Measurements from ENCODE around the gene PPA1.

Gene PPA1

DNA sequence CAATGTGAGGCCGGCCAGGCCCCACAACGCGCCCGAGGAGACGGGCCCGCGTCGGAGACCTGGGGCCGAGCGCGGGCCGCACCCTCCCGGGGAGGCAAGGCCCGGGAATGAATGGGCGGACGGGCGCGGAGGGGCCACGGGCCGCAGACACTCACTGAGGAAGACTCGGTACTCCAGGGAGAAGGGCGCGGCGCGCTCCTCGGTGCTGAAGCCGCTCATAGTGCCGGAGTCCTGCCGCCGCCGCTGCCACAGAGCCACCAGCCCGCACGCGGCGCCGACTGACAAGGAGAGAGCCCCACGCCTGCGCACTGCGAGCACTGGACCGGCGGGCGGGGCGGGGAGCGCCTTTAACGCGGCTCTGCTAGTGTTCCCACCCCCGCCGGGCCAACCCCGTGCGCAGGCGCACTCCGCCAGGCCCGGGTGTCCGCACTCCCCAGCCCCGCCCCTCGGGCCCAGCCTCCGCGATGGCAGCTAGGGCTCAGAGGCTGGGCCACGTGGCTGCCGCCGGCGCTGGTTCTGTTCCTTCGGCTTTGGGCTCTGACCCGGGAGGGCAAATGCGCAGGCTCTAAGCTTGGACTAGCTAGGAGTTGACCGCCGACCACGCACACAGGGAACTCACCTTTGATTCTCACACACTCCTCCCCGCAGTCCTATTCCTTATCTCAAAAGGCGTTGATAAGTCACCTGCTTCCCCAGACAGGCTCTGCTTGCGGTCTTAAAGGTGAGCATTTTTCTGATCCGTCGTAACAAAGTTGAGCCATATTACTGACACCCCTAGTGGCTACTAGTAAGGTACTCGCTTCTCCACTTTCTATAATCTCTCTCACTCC, at the start of gene PPA1:
Gene PPA1 (minus strand): TSS at position 321 of the 830 bp plus-strand sequence. CDS start 102 bp downstream, at position 219.
- peak; percentile 97 for DNase-seq (ENCODE audit: low spot score)
- TF ChIP-seq, protein P1, sequence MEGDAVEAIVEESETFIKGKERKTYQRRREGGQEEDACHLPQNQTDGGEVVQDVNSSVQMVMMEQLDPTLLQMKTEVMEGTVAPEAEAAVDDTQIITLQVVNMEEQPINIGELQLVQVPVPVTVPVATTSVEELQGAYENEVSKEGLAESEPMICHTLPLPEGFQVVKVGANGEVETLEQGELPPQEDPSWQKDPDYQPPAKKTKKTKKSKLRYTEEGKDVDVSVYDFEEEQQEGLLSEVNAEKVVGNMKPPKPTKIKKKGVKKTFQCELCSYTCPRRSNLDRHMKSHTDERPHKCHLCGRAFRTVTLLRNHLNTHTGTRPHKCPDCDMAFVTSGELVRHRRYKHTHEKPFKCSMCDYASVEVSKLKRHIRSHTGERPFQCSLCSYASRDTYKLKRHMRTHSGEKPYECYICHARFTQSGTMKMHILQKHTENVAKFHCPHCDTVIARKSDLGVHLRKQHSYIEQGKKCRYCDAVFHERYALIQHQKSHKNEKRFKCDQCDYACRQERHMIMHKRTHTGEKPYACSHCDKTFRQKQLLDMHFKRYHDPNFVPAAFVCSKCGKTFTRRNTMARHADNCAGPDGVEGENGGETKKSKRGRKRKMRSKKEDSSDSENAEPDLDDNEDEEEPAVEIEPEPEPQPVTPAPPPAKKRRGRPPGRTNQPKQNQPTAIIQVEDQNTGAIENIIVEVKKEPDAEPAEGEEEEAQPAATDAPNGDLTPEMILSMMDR (IDR thresholded peaks at IDR 0.05) = no peak
- H3K27ac ChIP-seq = peak within 1 kb of the TSS; percentile 45 to 85
- H3K4me3 ChIP-seq = peak within 1 kb of the TSS; percentile 87

DNA sequence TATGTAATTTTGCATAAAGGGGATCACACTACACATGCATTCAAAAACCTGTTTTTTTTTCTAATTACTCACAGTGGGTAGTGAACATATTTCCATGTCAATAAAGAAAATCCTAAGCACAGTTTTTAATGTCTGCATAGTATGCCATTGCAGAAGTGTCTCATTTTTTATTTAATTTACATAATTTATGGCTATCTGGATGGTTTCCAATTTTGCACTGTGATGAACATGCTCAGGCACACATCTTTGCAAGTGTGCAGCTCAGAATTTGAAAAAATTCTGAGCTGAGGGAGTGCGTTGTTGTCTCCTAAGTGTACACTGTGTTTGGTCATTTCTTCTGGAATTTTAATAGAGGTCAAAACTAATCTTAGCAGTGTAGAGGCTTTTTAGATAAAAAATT, 48.4 kb upstream of the PPA1 start:
- Histone ChIP-seq H3K4me3 (no peak overlapping the region), H3K27ac (no peak overlapping the region)
- TF ChIP-seq, protein P1 (IDR thresholded peaks at IDR 0.05) = no peak
- no peak for DNase-seq (ENCODE audit: low spot score)

DNA sequence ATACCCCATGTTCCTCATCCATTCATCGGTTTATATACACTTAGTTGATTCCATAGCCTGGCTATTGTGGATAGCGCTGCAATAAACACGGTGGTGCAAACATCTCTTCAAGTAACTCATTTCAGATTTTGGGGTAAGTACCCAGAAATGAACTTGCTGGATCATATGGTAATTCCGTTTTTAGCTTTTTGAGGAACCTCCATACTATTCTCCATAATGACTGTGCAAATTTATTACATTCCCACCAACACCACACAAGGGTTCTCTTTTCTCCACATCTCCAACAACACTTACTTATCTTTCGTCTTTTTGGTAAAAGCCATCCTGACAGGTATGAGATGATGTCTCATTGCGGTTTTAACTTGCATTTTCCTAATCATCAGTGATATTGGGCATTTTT, 46.9 kb upstream of the PPA1 start:
- TF ChIP-seq, protein P1 (IDR thresholded peaks at IDR 0.05) = no peak
- H3K4me3 ChIP-seq = no peak overlapping the region
- no peak overlapping the region for H3K27ac ChIP-seq
- DNase-seq (ENCODE audit: low spot score) = no peak

DNA sequence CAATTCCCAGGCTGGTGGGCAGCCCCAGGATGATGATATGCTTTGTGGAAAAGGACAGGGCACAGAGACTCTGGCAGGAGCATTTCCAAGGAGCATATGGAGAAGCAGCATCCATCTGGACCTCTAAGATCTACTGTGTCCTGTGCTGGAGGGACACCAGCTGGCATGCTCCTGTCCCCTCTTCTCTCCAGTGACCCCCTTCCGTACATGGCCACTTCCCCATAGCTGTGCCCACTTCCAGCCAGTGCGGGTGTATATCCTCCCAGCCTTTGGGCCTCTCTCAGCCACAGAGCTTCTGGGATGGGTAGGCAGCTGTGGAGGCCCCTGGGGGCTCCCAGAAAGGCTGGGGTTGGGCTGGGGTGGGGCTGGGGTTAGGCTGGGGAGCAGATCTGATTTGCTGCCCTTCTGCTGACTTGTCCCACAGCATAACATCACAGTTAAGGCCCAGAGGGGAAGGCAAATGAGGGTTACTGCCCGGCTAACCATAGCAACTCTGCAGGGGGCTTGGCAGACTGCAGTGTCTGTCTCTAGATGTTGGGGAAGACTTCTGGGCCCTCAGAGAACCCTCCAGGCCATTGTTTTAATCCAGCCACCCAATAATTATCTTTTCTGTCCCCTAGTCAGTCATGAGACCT, 44.3 kb upstream of the PPA1 start:
- TF ChIP-seq, protein P1 (IDR thresholded peaks at IDR 0.05) = no peak
- Histone ChIP-seq H3K4me3 (no peak overlapping the region), H3K27ac (no peak overlapping the region)
- DNase-seq (ENCODE audit: low spot score) = no peak

DNA sequence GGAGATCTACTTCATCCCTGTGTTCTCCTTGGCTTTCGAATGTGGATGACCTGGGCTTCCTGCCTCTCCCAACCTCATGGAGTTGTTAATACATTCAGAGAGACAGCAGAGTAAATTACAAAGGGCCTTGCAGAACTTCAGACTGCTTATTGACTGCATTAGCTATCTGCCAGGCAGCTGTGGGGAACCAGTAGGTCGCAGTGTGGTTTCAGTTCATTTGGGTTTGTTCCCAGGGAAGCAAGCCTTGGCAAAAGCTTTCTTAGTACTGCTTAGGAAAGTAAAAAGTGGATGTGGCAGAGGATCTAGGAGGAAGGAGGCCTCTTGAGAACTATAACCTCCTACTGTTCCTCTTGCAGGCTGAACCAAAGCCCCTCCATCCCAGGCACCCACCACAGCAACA, 41.4 kb upstream of the PPA1 start:
- no peak for DNase-seq (ENCODE audit: low spot score)
- Histone ChIP-seq H3K27ac (no peak overlapping the region), H3K4me3 (no peak overlapping the region)
- TF ChIP-seq, protein P1 (IDR thresholded peaks at IDR 0.05) = no peak

DNA sequence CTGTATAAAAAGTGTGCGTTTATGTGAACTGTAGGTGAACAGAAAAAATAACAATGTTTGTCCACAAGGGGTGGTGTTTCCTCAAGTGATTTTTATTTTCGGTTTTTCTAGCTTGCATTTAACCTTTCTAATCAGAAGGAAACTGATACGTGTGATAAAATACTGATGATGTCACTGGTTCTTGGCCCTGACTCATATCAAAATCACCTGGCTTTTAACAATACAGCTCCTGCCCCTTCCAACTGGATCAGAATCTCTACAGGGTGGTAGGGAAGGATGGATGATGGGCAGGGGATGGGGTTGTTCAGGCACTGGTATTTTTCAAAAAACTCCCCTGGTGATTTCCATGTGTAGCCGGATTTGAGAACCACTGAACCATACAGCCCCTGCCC, 39.7 kb upstream of the PPA1 start:
- TF ChIP-seq, protein P1 (IDR thresholded peaks at IDR 0.05) = no peak
- Histone ChIP-seq H3K4me3 (no peak overlapping the region), H3K27ac (no peak overlapping the region)
- DNase-seq (ENCODE audit: low spot score) = no peak

All from coronary artery (tissue), 2 donors.